Mesenchymal stem cell (in vitro differentiated cells and primary cell): ENCODE results near the gene RTL1.

Experiments used
- DNase-seq: peaks from one replicate; pipeline ENCODE4 v3.0.0-alpha.2; 2013
- H2AFZ ChIP-seq: one replicate; pipeline ENCODE4 v1.6.1; 2013; ENCODE audit warnings: low read depth, mild to moderate bottlenecking, control low read depth, inconsistent platforms, low read length, moderate library complexity
- H2AK5ac ChIP-seq: 2 replicates; pipeline ENCODE4 v1.6.1; 2013; ENCODE audit warnings: low read length, moderate library complexity, mild to moderate bottlenecking, inconsistent platforms; ENCODE audit not compliant: severe bottlenecking
- H2BK120ac ChIP-seq: one replicate; pipeline ENCODE4 v1.6.1; 2013; ENCODE audit warnings: low read depth, mild to moderate bottlenecking, inconsistent platforms, low read length, moderate library complexity
- H2BK12ac ChIP-seq, 2 experiments: one replicate each; pipeline ENCODE4 v1.6.1; 2013; ENCODE audit warnings: inconsistent platforms in 2 of 2, low read length in 2 of 2, mild to moderate bottlenecking in 2 of 2, moderate library complexity in 2 of 2, control low read depth in 1 of 2
- H2BK15ac ChIP-seq: one replicate; pipeline ENCODE4 v1.6.1; 2013; ENCODE audit warnings: mild to moderate bottlenecking, low read depth, inconsistent platforms; ENCODE audit not compliant: poor library complexity, severe bottlenecking
- H2BK5ac ChIP-seq: 2 replicates; pipeline ENCODE4 v1.6.1; 2013; ENCODE audit warnings: low read depth, mild to moderate bottlenecking, low read length, control low read depth, inconsistent platforms; ENCODE audit not compliant: poor library complexity, severe bottlenecking
- H3K14ac ChIP-seq, 2 experiments: one replicate each; pipeline ENCODE4 v1.6.1; 2013; ENCODE audit warnings: inconsistent platforms in 2 of 2, low read length in 2 of 2, control low read depth in 1 of 2, mild to moderate bottlenecking in 1 of 2, moderate library complexity in 1 of 2
- H3K18ac ChIP-seq, 2 experiments: one replicate each; pipeline ENCODE4 v1.6.1; 2013; ENCODE audit warnings: inconsistent platforms in 2 of 2, low read length in 2 of 2, control low read depth in 1 of 2, low read depth in 1 of 2, mild to moderate bottlenecking in 1 of 2
- H3K23ac ChIP-seq, 2 experiments: one replicate each; pipeline ENCODE4 v1.6.1; 2013; ENCODE audit warnings: inconsistent platforms in 2 of 2, low read length in 2 of 2, mild to moderate bottlenecking in 2 of 2, moderate library complexity in 2 of 2, control low read depth in 1 of 2
- H3K27ac ChIP-seq: 2 replicates; pipeline ENCODE4 v1.5.1; 2013; ENCODE audit warnings: mild to moderate bottlenecking, moderate library complexity, low read length, control low read depth, inconsistent platforms; ENCODE audit not compliant: poor library complexity, severe bottlenecking
- H3K27me3 ChIP-seq, 2 experiments: 2 replicates each; pipeline versions ENCODE4 v1.6.1 to v1.7.0; 2013; ENCODE audit warnings: low read length in 2 of 2, mild to moderate bottlenecking in 2 of 2, moderate library complexity in 2 of 2, control low read depth in 1 of 2, inconsistent platforms in 1 of 2; ENCODE audit not compliant: control insufficient read depth in 1 of 2, insufficient read depth in 1 of 2
- H3K36me3 ChIP-seq, 2 experiments: 2 replicates each; pipeline versions ENCODE4 v1.6.1 to v1.7.0; 2013; ENCODE audit warnings: low read length in 2 of 2, control low read depth in 1 of 2, inconsistent platforms in 1 of 2, low read depth in 1 of 2, mild to moderate bottlenecking in 1 of 2; ENCODE audit not compliant: insufficient read depth in 2 of 2, control insufficient read depth in 1 of 2
- H3K4ac ChIP-seq, 2 experiments: one replicate each; pipeline ENCODE4 v1.6.1; 2013; ENCODE audit warnings: inconsistent platforms in 2 of 2, low read length in 2 of 2, mild to moderate bottlenecking in 2 of 2, moderate library complexity in 2 of 2, control low read depth in 1 of 2, low read depth in 1 of 2
- H3K4me1 ChIP-seq: 2 replicates; pipeline ENCODE4 v1.6.1; 2013; ENCODE audit warnings: low read depth, low read length, control low read depth; ENCODE audit not compliant: control insufficient read depth, insufficient read depth
- H3K4me2 ChIP-seq: 2 replicates; pipeline ENCODE4 v1.6.1; 2013; ENCODE audit warnings: low read length, mild to moderate bottlenecking, inconsistent platforms; ENCODE audit not compliant: poor library complexity, severe bottlenecking
- H3K4me3 ChIP-seq, 2 experiments: 2 replicates each; pipeline versions ENCODE4 v1.5.1 to v1.7.0; 2013; ENCODE audit warnings: low read length in 2 of 2, mild to moderate bottlenecking in 2 of 2, control low read depth in 1 of 2, low read depth in 1 of 2; ENCODE audit not compliant: insufficient read depth in 1 of 2
- H3K79me1 ChIP-seq: replicated peaks from 2 replicates; pipeline ENCODE4 v1.6.1; 2013; ENCODE audit warnings: mild to moderate bottlenecking, control low read depth, low read length, inconsistent platforms; ENCODE audit not compliant: poor library complexity, severe bottlenecking
- H3K9ac ChIP-seq: 2 replicates; pipeline ENCODE4 v1.7.0; 2013; ENCODE audit warnings: mild to moderate bottlenecking, low read length, moderate library complexity
- H3K9me3 ChIP-seq: 2 replicates; pipeline ENCODE4 v1.7.0; 2013; ENCODE audit warnings: mild to moderate bottlenecking, low read length; ENCODE audit not compliant: control insufficient read depth
- H4K8ac ChIP-seq: one replicate; pipeline ENCODE4 v1.6.1; 2013; ENCODE audit warnings: inconsistent platforms, mild to moderate bottlenecking, low read length, moderate library complexity
- H4K91ac ChIP-seq: one replicate; pipeline ENCODE4 v1.6.1; 2013; ENCODE audit warnings: mild to moderate bottlenecking, low read length, inconsistent platforms
- WGBS: methylation state at CpG from one replicate; pipeline ENCODE4 v1.1.7; 2013; ENCODE audit warnings: mixed read lengths; 5-methylcytosine and 5-hydroxymethylcytosine counted together

Gene RTL1

DNA sequence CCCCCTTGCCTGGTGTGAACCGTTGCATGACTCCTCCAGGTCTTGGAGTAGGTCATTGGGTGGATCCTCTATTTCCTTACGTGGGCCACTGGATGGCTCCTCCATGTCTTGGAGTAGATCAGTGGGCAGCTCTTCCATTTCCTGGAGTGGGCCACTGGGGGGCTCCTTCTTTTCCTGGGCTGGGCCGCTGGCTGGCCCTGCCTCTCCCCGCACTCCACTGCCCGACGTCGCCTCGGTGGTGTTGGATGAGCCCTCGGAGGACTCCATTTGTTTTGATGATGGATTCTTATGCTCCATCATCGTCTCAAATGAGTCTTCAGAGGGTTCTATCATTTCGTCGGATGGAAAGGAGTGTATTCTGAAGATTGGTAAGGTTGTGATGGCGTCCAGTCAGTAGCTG, 19.1 kb downstream of the RTL1 start:
- H2AK5ac ChIP-seq: no peak overlapping the region
- H3K4me3 ChIP-seq: no peak overlapping the region
- H3K4ac ChIP-seq: no peak overlapping the region
- H4K8ac ChIP-seq: no peak overlapping the region
- H3K27me3 ChIP-seq: peaks cover 4 to 5% of the 10 kb centered on the region in 2 experiments
- peaks cover 0 to 77% of the 10 kb centered on the region in 2 experiments for H3K36me3 ChIP-seq
- no peak overlapping the region for H2BK12ac ChIP-seq
- no peak overlapping the region for H4K91ac ChIP-seq
- no peaks in the 10 kb centered on the region for H3K4me1 ChIP-seq
- no peak overlapping the region for H3K18ac ChIP-seq
- no peak for DNase-seq
- no peak overlapping the region for H2BK15ac ChIP-seq
- no peak overlapping the region for H2BK120ac ChIP-seq
- no peak overlapping the region for H3K23ac ChIP-seq
- no peaks in the 10 kb centered on the region for H3K79me1 ChIP-seq
- no peak overlapping the region for H3K9ac ChIP-seq
- WGBS: 91% methylated on average over 13 of the region's 13 CpGs
- no peak overlapping the region for H3K4me2 ChIP-seq
- no peak overlapping the region for H3K27ac ChIP-seq
- no peak overlapping the region for H2AFZ ChIP-seq
- H3K9me3 ChIP-seq: no peaks in the 10 kb centered on the region
- H3K14ac ChIP-seq: no peak overlapping the region
- H2BK5ac ChIP-seq: no peak overlapping the region

DNA sequence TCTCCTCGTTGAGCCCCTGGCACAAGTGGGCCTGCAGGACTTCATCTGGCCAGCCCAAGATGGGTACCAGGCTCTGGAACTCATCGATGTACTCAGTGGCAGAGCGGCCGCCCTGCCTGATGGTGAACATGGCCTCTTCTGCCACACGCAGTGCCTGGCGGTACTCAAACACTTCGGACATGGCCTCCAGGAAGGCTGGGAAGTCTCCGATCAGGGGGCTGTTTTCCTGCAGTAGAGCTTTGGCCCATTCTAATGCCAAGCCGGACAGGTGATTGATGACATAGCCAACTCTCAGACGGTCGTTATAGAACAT, 19.8 kb downstream of the RTL1 start:
- 95% methylated on average over 11 of the region's 11 CpGs for WGBS
- no peak for DNase-seq

DNA sequence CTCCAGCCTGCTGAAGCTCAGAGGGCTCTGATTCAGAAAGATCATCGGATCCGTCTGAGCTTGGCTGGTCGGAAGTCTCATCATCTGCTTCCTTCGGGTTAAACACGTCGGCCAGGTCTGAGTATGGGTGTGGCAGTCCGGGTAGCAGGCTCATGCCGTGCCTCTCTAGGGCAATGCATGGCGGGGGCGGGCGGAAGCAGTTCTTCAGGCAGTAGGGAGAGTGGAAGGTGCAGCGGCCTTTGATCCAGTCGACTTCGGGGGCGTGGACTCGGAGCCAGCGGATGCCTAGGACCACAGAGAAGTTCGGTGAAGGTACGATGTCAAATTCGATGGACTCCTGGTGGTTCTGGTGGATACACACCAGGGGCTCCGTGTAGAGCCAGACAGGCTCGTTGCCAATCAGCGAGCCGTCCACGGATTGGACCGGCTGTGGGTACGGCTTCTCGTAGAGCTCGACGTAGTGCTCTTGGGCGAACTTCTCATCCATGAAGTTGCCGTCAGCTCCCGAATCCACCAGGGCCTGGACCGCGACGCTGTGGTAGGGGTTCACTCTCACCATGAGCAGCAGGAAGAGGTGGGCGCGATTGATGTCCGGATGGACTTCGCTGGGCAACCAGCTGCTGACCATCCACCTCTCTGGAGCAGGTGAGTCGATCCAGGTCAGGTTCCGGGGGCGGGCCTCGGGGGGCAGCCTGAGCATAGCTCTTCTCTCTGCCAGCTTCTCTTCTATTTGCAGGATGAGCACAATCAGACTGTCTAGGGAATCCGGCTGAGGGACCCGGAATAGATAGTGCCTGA, 20.3 kb downstream of the RTL1 start:
- Histone ChIP-seq H3K4me3 (no peak overlapping the region), H3K4me2 (no peak overlapping the region), H3K9ac (no peak overlapping the region), H3K27ac (no peak overlapping the region), H4K91ac (no peak overlapping the region), H3K18ac (no peak overlapping the region), H2BK5ac (no peak overlapping the region), H3K27me3 (peaks cover 4 to 5% of the 10 kb centered on the region in 2 experiments), H3K79me1 (no peaks in the 10 kb centered on the region), H3K14ac (peak overlapping the region in 1 of 2 experiments; percentile 46), H2AFZ (no peak overlapping the region), H3K4me1 (no peaks in the 10 kb centered on the region), H3K36me3 (peaks cover 0 to 71% of the 10 kb centered on the region in 2 experiments), H2AK5ac (no peak overlapping the region), H2BK12ac (no peak overlapping the region), H3K9me3 (no peaks in the 10 kb centered on the region), H2BK15ac (no peak overlapping the region), H3K23ac (no peak overlapping the region), H3K4ac (no peak overlapping the region), H4K8ac (no peak overlapping the region), H2BK120ac (no peak overlapping the region)
- DNase-seq: no peak
- WGBS: 94% methylated on average over 46 of the region's 46 CpGs

More for the DNA sequence above, 19.8 kb downstream of the RTL1 start:
- no peak overlapping the region for H2BK120ac ChIP-seq
- no peak overlapping the region for H2BK15ac ChIP-seq
- no peak overlapping the region for H2AFZ ChIP-seq
- H3K23ac ChIP-seq: no peak overlapping the region
- H3K27ac ChIP-seq: no peak overlapping the region
- H3K14ac ChIP-seq: no peak overlapping the region
- H3K4ac ChIP-seq: no peak overlapping the region
- H3K4me3 ChIP-seq: no peak overlapping the region
- H3K9ac ChIP-seq: no peak overlapping the region
- H2AK5ac ChIP-seq: no peak overlapping the region
- peaks cover 0 to 71% of the 10 kb centered on the region in 2 experiments for H3K36me3 ChIP-seq
- H3K4me1 ChIP-seq: no peaks in the 10 kb centered on the region
- peaks cover 4 to 5% of the 10 kb centered on the region in 2 experiments for H3K27me3 ChIP-seq
- H4K91ac ChIP-seq: no peak overlapping the region
- H2BK5ac ChIP-seq: no peak overlapping the region
- no peaks in the 10 kb centered on the region for H3K79me1 ChIP-seq
- no peak overlapping the region for H3K4me2 ChIP-seq
- H4K8ac ChIP-seq: no peak overlapping the region
- H2BK12ac ChIP-seq: no peak overlapping the region
- H3K9me3 ChIP-seq: no peaks in the 10 kb centered on the region
- H3K18ac ChIP-seq: no peak overlapping the region

DNA sequence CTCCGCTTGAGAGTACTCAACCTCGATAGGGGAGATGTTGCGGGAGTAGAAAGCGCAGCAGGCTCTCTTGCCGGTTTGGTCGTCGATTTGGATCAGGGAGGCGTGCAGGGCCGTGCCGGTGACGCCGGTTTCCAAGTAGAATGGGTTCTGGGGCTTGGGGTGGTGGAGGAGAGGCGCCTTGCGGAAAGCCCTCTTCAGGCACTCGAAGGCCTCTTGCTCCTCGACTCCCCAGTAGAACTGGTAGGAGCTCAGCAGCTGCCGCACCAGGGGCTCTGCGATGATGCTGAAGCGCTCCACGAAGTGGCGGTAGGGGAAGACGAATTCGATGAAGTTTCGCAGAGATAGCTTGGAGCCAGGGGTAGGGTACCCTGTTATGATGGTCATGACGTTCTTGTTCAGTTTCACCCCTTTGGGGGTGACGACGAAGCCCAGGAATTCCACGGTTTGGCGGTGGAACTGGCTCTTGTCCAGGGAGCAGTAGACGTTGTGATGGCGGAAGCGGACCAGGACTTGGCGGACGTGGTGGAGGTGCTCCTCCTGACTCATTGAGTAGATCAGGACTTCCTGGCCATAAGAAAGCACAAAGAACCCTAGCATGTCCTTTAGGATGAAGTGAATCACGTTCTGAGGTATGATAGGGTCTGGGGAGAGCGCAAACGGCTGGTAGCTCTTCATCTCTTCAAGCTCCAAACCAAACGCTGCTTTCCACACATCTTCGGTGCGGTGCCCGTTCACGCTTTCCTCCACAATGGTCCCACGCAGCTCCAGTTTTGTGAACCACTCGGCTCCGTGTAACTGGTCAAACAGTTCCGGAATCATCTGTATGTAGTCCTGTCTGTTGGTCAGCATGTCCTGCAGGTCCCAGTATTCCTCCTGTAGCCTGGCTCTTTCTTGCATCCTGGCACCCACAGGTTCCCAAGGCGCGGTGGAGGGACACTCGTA, 21.2 kb downstream of the RTL1 start:
- no peak overlapping the region for H2BK5ac ChIP-seq
- H4K8ac ChIP-seq: no peak overlapping the region
- no peak overlapping the region for H3K14ac ChIP-seq
- H2BK12ac ChIP-seq: no peak overlapping the region
- peaks cover 4 to 5% of the 10 kb centered on the region in 2 experiments for H3K27me3 ChIP-seq
- peaks cover 0 to 71% of the 10 kb centered on the region in 2 experiments for H3K36me3 ChIP-seq
- no peak overlapping the region for H2AK5ac ChIP-seq
- H3K27ac ChIP-seq: no peak overlapping the region
- H3K9ac ChIP-seq: no peak overlapping the region
- H2AFZ ChIP-seq: no peak overlapping the region
- no peaks in the 10 kb centered on the region for H3K9me3 ChIP-seq
- H3K18ac ChIP-seq: no peak overlapping the region
- no peak for DNase-seq
- no peak overlapping the region for H3K4ac ChIP-seq
- 94% methylated on average over 49 of the region's 49 CpGs for WGBS
- H3K4me3 ChIP-seq: no peak overlapping the region
- H2BK15ac ChIP-seq: no peak overlapping the region
- no peaks in the 10 kb centered on the region for H3K4me1 ChIP-seq
- no peak overlapping the region for H3K4me2 ChIP-seq
- H3K79me1 ChIP-seq: no peaks in the 10 kb centered on the region
- H2BK120ac ChIP-seq: no peak overlapping the region
- H3K23ac ChIP-seq: no peak overlapping the region
- no peak overlapping the region for H4K91ac ChIP-seq
